ENCODE results near the gene CHRDL1.
"Not testable (repeated sequence)": the region's sequence is repeated elsewhere in the genome, so short reads cannot be mapped to it uniquely, and the experiment has no call there.

The CHRDL1 gene

GRCh38 chrX:110654280-110654679 is 141.3 kb downstream of the CHRDL1 start:
- not testable (repeated sequence) for DNase-seq

GRCh38 chrX:110646386-110646785 is 149.2 kb downstream of the CHRDL1 start:
- no peak for DNase-seq
